HEK293T (cell line): ENCODE measurements around the gene RBMS2.

Experiments
- FOXA1 ChIP-seq: fragments of 450-650 bp; IDR thresholded peaks from 2 replicates; pipeline ENCODE4 v1.6.1; 2016; ENCODE audit warnings: mild to moderate bottlenecking
- FOXK2 ChIP-seq: fragments of 450-650 bp; IDR thresholded peaks from 2 replicates; pipeline ENCODE4 v1.6.1; 2016; ENCODE audit warnings: mild to moderate bottlenecking
- FOXM1 ChIP-seq: fragments of 450-650 bp; IDR thresholded peaks from 2 replicates; pipeline ENCODE4 v1.6.1; 2017; ENCODE audit warnings: mild to moderate bottlenecking, borderline replicate concordance
- TARDBP ChIP-seq: fragments of 450-650 bp; IDR thresholded peaks from 2 replicates; pipeline ENCODE4 v1.6.1; 2016

DNA sequence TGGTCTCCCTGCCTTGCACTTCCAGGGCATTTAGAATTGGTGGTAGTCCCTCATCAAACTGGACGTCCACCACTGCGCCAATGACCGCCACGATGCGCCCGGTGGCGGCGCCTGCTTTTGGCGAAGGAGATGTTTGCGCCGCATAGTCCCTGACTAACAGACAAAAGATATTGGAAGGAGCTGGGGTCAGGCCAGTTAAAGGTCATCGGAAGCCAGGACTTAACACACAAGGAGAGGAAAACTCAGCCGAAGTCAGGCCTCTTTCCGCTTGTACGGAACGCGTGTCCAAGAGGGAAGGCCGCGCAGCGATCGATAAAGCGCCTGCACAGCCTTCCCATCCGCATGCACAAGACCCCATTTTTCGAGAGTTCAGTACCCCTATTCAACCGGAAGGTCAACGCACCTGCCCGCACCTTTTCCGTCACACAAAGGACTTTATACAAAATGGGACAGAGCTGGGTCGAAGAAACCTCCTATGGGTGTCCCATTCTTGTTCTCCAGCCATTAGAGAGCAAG, 123.6 kb downstream of the RBMS2 start:
- TF ChIP-seq FOXK2 (no peak), FOXM1 (no peak), TARDBP (no peak), FOXA1 (no peak)
